Measurements from ENCODE around the gene PSTK.

Gene PSTK

GRCh38 chr10:123016228-123016627, 36.0 kb downstream of the PSTK start:
- H3K4me3 ChIP-seq (ENCODE audit: low read depth, low read length): no peak overlapping the region
- no peak for DNase-seq (ENCODE audit: low read depth)

- no peak overlapping the region for H3K4me3 ChIP-seq (ENCODE audit: low read depth, low read length)
- no peak for DNase-seq (ENCODE audit: low read depth)
Observed at GRCh38 chr10:123017421-123018165, 37.4 kb downstream of the PSTK start.

DNA sequence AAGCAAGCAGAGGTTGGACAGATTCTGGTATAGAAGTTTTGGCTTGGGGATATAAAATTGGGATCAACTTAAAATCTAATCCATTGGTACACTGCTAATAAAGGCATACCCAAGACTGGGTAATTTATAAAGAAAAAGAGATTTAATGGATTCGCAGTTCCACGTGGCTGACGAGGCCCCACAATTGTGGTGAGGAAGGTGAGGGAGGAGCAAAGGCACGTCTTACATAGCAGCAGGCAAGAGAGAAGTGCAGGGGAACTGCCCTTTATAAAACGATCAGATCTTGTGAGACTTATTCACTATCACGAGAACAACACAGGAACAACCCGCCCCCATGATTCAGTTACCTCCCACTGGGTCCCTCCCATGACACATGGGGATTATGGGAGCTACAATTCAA, 38.3 kb downstream of the PSTK start:
- no peak for DNase-seq (ENCODE audit: low read depth)
- no peak overlapping the region for H3K4me3 ChIP-seq (ENCODE audit: low read depth, low read length)

DNA sequence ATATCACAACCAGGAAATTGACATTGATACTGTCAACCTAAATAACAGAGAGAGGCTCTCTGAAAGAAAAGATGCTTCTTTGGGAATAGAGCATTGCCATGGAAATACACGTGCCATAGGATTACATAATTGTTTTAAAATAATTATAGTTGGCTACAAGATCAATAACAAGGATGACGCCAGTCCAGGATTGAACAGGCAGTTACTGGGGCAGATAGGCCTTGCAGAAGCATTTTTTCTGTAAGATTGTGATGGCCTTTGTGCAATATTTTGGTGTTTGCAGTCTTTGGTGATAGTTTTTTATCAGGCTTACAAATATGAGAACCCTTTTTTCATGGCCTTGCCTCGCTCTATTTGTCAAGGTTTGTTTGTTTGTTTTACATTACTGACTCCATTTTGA, 39.1 kb downstream of the PSTK start:
- DNase-seq (ENCODE audit: low read depth): no peak
- H3K4me3 ChIP-seq (ENCODE audit: low read depth, low read length): no peak overlapping the region

DNA sequence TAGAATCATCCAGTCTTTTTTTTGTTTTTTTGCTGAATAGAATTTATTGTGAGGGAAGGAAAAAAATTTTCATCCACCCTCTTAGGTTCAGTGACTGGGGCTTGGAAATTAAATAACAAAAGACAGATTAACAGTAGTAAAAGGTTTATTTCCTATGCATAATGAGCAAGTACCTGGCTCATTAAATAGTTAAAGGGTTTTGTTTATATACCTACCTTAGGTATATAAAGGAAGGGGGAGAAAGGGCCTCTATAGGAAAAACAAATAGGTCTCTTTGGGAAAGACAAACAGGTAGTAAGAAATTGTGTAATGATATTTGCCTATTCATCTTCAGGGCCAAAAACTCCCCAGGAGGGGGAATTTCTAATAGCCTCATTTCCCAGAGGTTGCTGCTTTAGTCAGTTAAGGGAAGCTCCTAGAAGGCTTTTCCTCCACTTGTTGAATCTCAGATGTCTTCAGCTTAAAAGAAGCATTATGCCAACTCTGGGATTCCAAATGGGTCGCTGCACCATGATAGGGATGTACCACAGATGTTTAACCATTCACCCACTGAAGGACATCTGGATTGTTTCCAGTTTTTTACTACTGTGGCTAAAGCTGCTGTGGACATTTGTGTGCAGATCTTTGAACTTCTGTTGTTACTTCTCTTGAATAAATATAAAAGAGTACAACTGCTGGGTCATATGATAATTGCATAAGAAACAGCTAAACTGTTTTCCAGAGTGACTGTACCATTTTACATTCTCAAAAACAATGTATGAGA, 39.9 kb downstream of the PSTK start:
- no peak for DNase-seq (ENCODE audit: low read depth)
- no peak overlapping the region for H3K4me3 ChIP-seq (ENCODE audit: low read depth, low read length)

- H3K4me3 ChIP-seq (ENCODE audit: low read depth, low read length): no peak overlapping the region
- no peak for DNase-seq (ENCODE audit: low read depth)
Observed at GRCh38 chr10:123021517-123021916, 41.3 kb downstream of the PSTK start.

DNA sequence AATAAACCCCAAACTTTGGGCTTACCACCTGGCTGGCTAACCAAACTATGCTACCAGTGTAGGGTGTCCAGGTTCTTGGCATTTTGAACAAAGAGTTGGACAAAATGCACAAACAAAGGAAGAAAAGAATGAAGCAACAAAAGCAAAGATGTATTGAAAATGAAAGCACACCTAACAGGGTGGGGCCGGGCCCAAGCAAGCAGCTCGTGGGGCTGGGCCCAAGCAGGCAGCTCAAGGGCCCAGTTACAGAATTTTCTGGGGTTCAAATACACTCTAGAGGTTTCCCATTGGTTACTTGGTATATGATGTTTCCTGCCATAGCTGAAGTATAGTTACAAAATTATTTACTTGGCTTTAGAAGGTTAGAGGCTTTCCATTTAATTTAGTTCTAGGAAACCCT, 44.3 kb downstream of the PSTK start:
- no peak for DNase-seq (ENCODE audit: low read depth)

GRCh38 chr10:123026302-123026701, 46.1 kb downstream of the PSTK start:
- DNase-seq (ENCODE audit: low read depth): no peak

More for the DNA sequence above, 44.3 kb downstream of the PSTK start:
- no peak overlapping the region for H3K4me3 ChIP-seq (ENCODE audit: low read depth, low read length)

GRCh38 chr10:123027861-123028260, 47.7 kb downstream of the PSTK start:
- H3K4me3 ChIP-seq (ENCODE audit: low read depth, low read length): no peak overlapping the region
- no peak for DNase-seq (ENCODE audit: low read depth)

More at GRCh38 chr10:123026302-123026701, 46.1 kb downstream of the PSTK start:
- H3K4me3 ChIP-seq (ENCODE audit: low read depth, low read length): no peak overlapping the region

- no peak for DNase-seq (ENCODE audit: low read depth)
- H3K4me3 ChIP-seq (ENCODE audit: low read depth, low read length): no peak overlapping the region
Observed at GRCh38 chr10:123031124-123031523, 50.9 kb downstream of the PSTK start.

GRCh38 chr10:123034332-123034731, 54.1 kb downstream of the PSTK start:
- H3K4me3 ChIP-seq (ENCODE audit: low read depth, low read length): no peak overlapping the region
- DNase-seq (ENCODE audit: low read depth): no peak

GRCh38 chr10:123035467-123036086, 55.4 kb downstream of the PSTK start:
- H3K4me3 ChIP-seq (ENCODE audit: low read depth, low read length): no peak overlapping the region
- DNase-seq (ENCODE audit: low read depth): no peak

GRCh38 chr10:123038782-123039631, 58.8 kb downstream of the PSTK start:
- H3K4me3 ChIP-seq (ENCODE audit: low read depth, low read length): no peak overlapping the region
- DNase-seq (ENCODE audit: low read depth): no peak

DNA sequence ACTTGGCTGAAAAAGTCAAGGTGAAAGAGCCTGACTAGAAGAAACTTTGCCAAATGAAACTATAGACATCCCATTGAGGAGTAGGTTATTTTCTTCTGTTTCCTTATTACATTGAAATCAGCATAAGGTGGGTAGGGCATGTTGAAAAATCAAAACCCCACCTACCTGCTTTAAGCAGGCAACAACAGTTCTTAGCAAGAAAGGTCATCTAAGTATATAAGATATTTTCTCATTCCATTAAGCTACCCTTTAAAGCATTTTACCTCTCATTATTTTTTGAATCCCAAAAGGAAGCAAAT, 59.4 kb downstream of the PSTK start:
- H3K4me3 ChIP-seq (ENCODE audit: low read depth, low read length): no peak overlapping the region
- DNase-seq (ENCODE audit: low read depth): no peak

Data from skeletal muscle cell (primary cell).